AG04450 (cell line): ENCODE measurements around the gene PAF1. TPM values are rescaled to one million over a fixed set of nuclear protein-coding genes. Genes with fewer than 3 reads are reported as not detected.
A peak's percentile ranks its signal among the peaks of the same experiment; 100 is the strongest.

Experiments used
- CTCF ChIA-PET: fragments of 300-600, 350-600 bp; formaldehyde crosslinking; extraction: SDS; loops from one replicate; lab custom pipeline; 2022; ENCODE audit warnings: antibody characterized with exemption, inconsistent platforms; lab: Charles Lee
- POLR2A ChIA-PET: fragments of 350-600 bp; formaldehyde crosslinking; extraction: SDS; loops from one replicate; lab custom pipeline; 2021; ENCODE audit warnings: antibody characterized with exemption, inconsistent platforms; lab: Yijun Ruan, JAX
- DNase-seq: peaks from one replicate; pipeline ENCODE4 v3.0.0-alpha.2; 2011; ENCODE audit warnings: low read depth, low spot score
- H3K27ac ChIP-seq: one replicate; pipeline ENCODE4 v1.5.1; 2012; ENCODE audit warnings: low read depth, low read length, control low read depth
- H3K27me3 ChIP-seq: one replicate; pipeline ENCODE4 v1.6.0; 2012; ENCODE audit warnings: low read length; ENCODE audit not compliant: control insufficient read depth, insufficient read depth
- H3K4me3 ChIP-seq: 2 replicates; pipeline ENCODE4 v1.5.1; 2011; ENCODE audit warnings: mild to moderate bottlenecking, low read depth, low read length, control low read depth
- H3K9me3 ChIP-seq: 2 replicates; pipeline ENCODE4 v1.5.1; 2012; ENCODE audit warnings: low read length; ENCODE audit not compliant: control insufficient read depth, insufficient read depth
- polyA plus RNA-seq: library from polyadenylated mRNA; depleted of rRNA; stranded (reverse); fragments of >200 nt; gene quantifications from 2 replicates; pipeline ENCODE4 v1.2.3, GENCODE V29; 2011
- TF ChIP-seq, protein P1 (sequence below): IDR thresholded peaks from 2 replicates; pipeline ENCODE4 v1.5.1; 2011; ENCODE audit warnings: low read depth, low read length, control low read depth, inconsistent platforms

The PAF1 gene
- polyA plus RNA-seq, 1 experiment, result 60.5 TPM

DNA sequence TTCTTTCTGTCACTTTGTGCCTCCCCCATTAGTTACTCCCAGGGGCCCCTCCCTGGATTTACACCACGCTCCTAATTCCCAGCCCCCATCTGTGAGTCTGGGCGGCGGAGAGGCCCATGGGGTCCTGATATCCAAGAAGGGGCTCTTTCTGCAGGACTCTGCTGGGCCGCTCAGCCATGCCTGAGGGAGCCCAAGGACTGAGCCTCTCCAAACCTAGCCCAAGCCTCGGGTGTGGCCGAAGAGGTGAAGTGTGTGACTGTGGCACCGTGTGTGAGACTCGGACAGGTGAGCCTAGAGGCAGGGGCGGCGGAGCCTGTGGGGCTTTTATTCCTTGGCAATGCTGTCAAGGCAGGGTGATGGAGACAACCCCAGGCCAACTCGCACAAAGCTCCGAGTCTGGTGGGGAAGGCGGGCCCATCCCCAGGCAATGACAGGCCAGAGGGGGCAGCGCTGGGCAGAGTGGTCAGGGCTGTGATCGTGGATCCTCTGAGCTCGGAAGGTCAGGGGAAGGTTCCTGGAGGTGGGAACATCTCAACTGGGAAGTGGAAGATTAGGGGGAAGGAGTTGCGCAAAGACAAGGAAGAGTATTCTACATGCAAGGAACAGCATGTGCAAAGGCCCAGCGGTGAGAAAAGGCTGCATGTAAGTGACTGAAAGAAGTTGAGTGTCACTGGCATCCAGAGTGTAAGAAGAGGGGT is 23.2 kb upstream of the PAF1 start:
- DNase-seq, result no peak
- Histone ChIP-seq H3K4me3 (peak overlapping the region; percentile 84), H3K27ac (peak overlapping the region; percentile 92), H3K27me3 (no peaks in the 10 kb centered on the region), H3K9me3 (no peaks in the 10 kb centered on the region; the same call in 1 of the 2 replicates)
- ChIA-PET CTCF (interaction anchor here (1.0 kb wide), 1 partner anchor 13 kb away, joined by 3 read pairs; no protein-coding TSS in a partner anchor), POLR2A (interaction anchor here (0.6 to 4.5 kb wide), 7 partner anchors 8 to 31 kb away, joined by 3 to 44 read pairs (median 6); partner anchors contain the start of genes RPS16 and SUPT5H)
- TF ChIP-seq, protein P1, sequence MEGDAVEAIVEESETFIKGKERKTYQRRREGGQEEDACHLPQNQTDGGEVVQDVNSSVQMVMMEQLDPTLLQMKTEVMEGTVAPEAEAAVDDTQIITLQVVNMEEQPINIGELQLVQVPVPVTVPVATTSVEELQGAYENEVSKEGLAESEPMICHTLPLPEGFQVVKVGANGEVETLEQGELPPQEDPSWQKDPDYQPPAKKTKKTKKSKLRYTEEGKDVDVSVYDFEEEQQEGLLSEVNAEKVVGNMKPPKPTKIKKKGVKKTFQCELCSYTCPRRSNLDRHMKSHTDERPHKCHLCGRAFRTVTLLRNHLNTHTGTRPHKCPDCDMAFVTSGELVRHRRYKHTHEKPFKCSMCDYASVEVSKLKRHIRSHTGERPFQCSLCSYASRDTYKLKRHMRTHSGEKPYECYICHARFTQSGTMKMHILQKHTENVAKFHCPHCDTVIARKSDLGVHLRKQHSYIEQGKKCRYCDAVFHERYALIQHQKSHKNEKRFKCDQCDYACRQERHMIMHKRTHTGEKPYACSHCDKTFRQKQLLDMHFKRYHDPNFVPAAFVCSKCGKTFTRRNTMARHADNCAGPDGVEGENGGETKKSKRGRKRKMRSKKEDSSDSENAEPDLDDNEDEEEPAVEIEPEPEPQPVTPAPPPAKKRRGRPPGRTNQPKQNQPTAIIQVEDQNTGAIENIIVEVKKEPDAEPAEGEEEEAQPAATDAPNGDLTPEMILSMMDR, result peak; percentile 35; the same call in 1 of the 2 replicates

DNA sequence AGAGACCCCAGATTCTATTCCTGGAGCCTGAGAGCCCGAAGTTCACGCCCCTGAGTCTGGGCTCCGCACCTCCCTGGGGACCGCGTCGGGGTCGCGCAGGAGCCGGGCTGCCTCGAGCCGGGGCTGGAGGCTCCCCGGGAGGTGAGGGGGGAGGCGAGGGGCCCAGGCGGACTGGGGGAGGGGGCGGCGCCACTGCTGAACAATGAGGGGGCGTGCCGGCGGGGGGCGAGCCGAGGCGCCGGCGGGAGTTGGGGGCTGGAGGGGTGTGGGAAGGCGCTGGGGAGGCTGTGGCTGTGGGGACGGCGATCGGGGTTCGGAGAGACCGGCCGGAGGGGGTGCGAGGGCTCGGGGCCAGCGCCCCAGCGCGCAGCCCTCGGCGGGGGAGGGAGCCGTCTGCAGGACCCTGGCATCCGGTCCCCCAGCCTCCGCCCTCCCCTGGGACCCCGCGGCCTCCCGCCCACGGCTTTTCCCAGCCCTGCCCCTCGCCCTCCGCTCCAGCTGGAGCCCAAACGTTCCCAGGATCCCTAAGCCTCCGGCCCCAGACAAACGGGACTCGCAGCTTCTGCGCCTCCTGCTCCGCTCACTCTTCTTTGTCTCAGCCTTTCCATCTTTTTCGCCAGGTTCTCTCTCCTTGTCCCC is 22.5 kb upstream of the PAF1 start:
- DNase-seq, result no peak
- ChIA-PET POLR2A (interaction anchor here (0.6 to 4.5 kb wide), 6 partner anchors 8 to 32 kb away, joined by 3 to 44 read pairs (median 7); partner anchors contain the start of gene RPS16), CTCF (interaction anchor here (1.0 kb wide), 1 partner anchor 14 kb away, joined by 3 read pairs; no protein-coding TSS in a partner anchor)
- TF ChIP-seq, protein P1, result no peak
- Histone ChIP-seq H3K4me3 (peak overlapping the region; percentile 84), H3K9me3 (no peaks in the 10 kb centered on the region; the same call in 1 of the 2 replicates), H3K27ac (peak overlapping the region; percentile 92), H3K27me3 (no peaks in the 10 kb centered on the region)

DNA sequence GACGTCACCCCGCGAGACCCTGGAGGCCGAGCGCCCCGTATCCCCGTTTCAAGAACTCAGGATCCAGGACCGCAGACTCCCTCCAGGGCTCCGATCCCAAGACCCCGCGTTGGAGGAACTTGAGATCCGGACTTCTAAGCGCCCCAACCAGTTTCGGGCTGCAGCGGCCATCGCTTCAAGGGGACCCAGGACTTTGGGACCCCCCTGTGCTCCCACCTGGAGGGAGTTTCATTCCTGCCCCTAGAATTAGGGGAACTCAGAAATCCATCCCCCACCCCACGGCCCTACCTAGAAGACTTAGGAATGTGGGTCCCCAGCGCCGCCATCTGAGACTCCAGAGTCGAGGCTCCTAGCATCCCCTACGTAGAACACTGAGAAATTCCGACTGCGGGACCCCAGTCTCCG is 22.0 kb upstream of the PAF1 start:
- ChIA-PET POLR2A (interaction anchor here (1.2 to 4.5 kb wide), 6 partner anchors 14 to 23 kb away, joined by 6 to 44 read pairs (median 10); partner anchors contain the start of genes MED29, PAF1 and RPS16), CTCF (interaction anchor here (2.2 kb wide), 1 partner anchor 15 kb away, joined by 67 read pairs; no protein-coding TSS in a partner anchor)
- Histone ChIP-seq H3K4me3 (peak overlapping the region; percentile 84), H3K9me3 (peaks cover 5% of the 10 kb centered on the region; the same call in 1 of the 2 replicates), H3K27ac (peak overlapping the region; percentile 92), H3K27me3 (no peaks in the 10 kb centered on the region)
- DNase-seq, result no peak
- TF ChIP-seq, protein P1, result no peak

DNA sequence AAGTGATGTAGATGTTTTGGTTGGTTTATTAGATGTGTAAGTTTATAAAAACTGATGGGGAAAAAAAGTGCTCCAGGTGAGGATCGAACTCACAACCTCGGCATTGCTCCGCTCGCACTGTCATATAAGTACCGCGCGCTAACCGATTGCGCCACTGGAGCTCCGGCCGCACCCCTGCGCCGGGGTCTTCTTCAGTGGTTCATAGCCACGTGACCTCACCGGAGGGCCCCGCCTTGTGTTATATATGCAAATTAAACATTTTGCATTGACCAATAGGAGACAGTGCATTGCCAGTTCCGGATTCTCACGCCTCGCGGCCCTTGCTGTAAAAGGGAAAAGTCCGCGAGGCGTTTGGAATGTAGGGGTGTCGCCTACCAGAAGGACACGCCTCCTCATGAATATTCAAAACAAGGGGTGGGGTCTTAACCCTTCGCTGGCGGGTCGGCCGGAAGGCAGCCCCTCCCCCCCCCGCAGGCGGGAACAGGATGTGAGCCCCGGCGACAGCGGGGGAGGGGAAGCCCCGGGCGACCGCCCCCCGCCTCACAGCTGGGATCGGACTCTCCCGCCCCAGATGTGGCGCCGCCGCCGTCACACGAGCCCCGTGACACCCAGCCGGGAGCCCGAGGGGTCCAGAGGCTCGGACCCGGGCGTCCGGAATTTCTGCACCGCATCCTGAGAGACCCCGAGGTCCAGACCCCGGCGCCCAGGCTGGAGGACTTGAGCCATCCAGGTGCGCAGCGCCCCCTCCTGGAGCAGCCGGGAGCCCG is 21.4 kb upstream of the PAF1 start, which contains the start of gene PLEKHG2:
Gene PLEKHG2, plus strand, starts transcription at position 570 of the 767 bp plus-strand sequence. CDS start 1,418 bp downstream, outside the sequence.
- DNase-seq, result peak; percentile 100
- Histone ChIP-seq H3K27me3 (no peaks in the 10 kb centered on the region), H3K27ac (peak within 1 kb of the TSS; percentile 92), H3K9me3 (peaks cover 8% of the 10 kb centered on the region; the same call in 1 of the 2 replicates), H3K4me3 (peak within 1 kb of the TSS; percentile 84)
- ChIA-PET POLR2A (interaction anchor here (1.0 to 2.3 kb wide), 8 partner anchors 9 to 70 kb away, joined by 3 to 27 read pairs (median 7); partner anchors contain the start of genes MED29, PAF1, RPS16 and SAMD4B), CTCF (interaction anchor here (1.0 to 2.2 kb wide), 6 partner anchors 9 to 32 kb away, joined by 3 to 67 read pairs (median 6); partner anchors contain the start of gene RPS16)
- TF ChIP-seq, protein P1, result peak; percentile 75
